GM19395 (cell line): ENCODE data around the gene SHC3.

ENCODE experiments used
- ATAC-seq: cut with Tn5 transposase; IDR thresholded peaks from one replicate; pipeline ENCODE4 v1.9.1; 2021; ENCODE audit warnings: mild to moderate bottlenecking, moderate library complexity; ENCODE audit not compliant: unreplicated experiment

The SHC3 gene

DNA sequence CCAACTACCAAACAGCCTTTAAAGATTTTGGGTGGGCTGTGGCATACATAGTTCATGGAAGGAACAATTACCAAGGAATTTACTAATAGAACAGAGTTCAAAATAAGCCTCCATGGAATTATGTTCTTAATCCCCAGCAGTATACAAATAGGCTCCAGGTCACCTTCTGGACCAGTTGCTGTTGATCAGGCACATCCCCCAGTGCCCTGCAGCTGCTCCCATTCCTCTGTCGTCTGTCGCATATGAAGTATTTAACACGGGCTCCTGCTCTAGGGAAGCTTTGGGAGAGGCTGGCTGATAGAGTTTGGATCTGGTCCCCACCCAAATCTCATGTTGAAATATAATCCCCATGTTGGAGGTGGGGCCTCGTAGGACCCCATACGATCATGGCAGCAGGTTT, 17.8 kb downstream of the SHC3 start:
- ATAC-seq = no peak

DNA sequence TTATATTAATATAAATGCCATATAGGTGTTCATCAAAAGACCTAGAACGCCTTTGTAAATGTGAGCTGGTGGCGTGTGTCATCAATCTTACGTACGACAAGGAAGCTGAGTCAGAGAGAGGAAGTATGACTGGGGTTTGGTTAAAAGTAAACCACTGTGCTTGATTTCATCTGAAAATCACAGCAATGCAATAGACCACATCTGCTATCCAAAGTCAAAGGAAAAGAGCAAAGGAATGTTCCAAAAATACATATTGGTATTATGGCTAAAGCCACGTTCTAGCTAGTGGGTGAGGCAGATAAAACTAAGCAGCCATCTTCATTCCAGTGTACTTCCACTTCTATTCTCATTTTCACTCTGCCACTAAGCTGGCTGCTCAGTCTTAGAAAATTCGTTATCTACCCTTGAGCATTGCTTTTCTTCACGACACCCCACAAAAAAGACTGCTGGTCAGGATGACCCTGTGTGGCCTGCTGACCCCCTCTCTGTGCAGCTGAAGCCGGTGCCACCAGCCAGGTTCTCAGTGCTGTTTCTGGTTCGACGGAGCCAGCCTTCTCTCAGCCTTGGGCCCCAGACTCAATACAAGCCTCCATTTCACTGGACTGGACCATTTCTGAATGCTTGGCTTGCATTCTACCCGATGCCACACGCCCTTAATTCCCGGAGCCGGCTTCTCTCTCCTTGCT, 23.8 kb downstream of the SHC3 start:
- ATAC-seq = no peak

- ATAC-seq = no peak
Observed at GRCh38 chr9:89154218-89154617, 24.4 kb downstream of the SHC3 start.

- no peak for ATAC-seq
Observed at GRCh38 chr9:89153232-89154017, 25.2 kb downstream of the SHC3 start.

- ATAC-seq = no peak
Observed at GRCh38 chr9:89149726-89150125, 28.9 kb downstream of the SHC3 start.

GRCh38 chr9:89145097-89145496, 33.5 kb downstream of the SHC3 start:
- ATAC-seq = no peak

- no peak for ATAC-seq
Observed at GRCh38 chr9:89144238-89144637, 34.4 kb downstream of the SHC3 start.

DNA sequence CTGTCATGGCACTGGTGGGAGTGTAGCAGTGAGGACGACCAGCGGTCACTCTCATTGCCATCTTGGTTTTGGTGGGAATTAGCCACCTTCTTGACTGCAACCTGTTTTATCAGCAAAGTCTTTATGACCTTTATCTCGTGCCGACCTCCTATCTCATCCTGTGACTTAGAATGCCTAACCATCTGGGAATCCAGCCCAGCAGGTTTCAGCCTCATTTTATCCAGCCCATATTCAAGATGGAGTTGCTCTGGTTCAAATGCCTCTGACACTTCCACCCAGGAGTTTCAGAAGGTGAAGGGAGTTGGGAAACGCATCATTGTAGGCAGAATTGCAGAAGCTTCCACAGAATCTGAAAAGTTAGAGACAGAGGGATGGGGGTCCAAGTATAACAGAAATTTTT, 35.4 kb downstream of the SHC3 start:
- ATAC-seq = no peak

- ATAC-seq = no peak
Observed at GRCh38 chr9:89139455-89139854, 39.2 kb downstream of the SHC3 start.

DNA sequence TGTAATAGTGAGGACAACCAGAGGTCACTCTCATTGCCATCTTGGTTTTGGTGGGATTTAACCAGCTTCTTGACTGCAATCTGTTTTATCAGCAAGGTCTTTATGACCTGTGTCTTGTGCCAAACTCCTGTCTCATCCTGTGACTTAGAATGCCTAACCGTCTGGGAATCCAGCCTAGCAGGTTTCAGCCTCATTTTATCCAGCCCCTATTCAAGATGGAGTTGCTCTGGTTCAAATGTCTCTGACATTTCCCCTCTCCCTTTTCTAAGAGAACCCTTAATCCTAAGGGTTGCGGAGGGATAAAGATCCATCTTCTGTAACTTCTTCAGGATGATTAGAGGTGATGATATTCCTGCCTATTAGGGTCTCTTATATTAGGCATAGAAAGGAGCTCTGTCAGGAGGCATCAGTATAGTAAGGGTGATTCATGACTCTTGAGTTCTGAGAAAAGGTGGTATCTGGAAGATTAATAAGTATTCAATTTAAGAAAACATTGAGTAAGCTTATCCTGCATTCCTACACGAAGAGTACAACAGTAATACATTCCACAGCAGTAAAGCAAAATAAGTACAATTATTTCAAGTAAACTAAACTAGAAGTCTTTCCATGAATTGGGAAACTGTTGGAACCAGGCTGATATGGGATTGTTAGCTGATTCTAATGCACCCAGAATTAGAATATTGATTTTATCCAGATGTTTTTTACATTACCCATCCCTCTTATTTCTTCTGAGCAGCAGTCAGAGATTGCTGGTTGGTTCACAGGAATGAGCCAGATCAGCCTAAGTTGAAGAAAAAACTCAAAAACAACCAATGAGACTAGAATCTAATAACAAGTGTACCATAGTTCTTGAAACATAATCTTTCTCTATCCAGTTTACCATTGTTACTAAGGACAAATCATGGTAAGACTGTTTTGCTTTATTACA, 39.9 kb downstream of the SHC3 start:
- no peak for ATAC-seq

- no peak for ATAC-seq
Observed at GRCh38 chr9:89137542-89138462, 40.8 kb downstream of the SHC3 start.

DNA sequence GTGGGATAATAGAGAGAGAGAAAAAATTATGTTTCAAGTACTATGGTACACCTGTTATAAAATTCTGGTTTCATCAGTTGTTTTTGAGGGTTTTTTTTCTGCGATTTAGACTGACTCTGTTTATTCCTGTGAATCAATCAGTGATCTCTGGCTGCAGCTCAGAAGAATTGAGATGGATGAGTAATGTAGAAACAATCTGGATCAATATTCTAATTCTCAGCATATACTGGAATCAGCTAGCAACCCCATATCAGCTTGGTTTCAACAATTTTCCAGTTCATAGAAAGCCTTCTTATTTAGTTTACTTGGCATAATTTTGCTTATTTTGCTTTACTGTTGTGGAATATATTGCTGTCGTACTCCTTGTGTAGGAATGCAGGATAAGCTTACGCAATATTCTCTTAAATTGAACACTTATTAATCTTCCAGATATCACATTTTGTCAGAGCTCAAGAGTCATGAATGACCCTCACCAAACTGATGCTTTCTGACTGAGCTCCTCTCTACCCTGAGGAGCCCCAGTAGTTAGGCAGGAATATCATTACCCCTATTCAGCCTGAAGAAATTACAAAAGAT, 42.9 kb downstream of the SHC3 start:
- no peak for ATAC-seq

GRCh38 chr9:89134709-89135108, 43.9 kb downstream of the SHC3 start:
- no peak for ATAC-seq

DNA sequence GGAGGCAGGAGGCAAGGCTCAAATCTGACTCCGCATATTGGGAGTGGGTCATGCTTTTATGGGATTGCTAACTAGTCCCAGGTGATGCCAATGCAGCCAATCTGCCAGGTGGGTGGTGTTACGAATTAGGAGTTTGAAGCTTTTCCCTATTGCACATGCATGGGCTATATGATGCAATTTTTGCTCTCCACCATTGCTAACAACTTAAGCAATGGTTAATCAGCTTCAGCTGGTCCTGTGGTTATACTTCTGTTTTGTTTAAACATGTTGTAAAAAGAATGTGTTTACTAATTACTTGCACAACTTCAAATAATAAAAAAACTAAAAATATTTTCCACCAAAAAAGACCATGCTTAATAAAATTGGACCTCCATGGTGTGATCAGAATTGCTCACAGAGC, 55.7 kb downstream of the SHC3 start:
- ATAC-seq = no peak

DNA sequence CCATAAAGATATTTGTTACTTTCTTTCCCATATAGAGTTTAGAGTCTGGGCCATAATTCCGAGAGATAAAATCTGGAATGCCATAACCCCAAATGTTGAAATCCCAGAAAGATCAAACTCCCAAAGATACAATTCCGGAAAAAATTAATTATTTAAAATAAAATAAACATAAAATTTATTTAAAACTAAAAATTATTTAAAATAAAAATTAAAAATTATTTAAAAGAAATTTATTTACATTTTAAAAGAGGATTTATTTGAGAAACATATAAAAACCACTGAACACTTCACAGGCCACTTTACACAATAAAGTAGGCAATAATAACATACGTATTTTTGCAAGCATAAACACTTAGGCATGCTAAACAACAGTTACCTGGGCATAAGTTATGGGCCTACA, 57.9 kb downstream of the SHC3 start:
- no peak for ATAC-seq

DNA sequence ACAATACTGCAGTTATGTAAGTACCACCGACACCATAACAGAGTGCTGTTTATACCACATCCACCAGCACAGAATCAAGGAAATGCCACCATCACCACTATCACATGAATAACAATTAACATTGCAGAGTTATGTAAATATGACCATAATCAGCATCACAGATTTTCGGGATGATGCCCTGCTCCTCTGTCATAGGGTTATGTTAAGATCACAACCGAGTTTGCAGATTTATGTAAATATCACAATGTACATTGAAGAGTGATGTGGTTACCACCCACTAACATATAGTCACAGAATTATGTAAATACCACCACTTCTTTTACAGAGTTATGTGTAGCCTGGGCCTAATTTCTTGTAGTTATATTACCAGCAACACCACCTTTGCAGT, 61.8 kb downstream of the SHC3 start:
- ATAC-seq = no peak

GRCh38 chr9:89116064-89116804, 62.4 kb downstream of the SHC3 start:
- no peak for ATAC-seq

- ATAC-seq = no peak
Observed at GRCh38 chr9:89115426-89115825, 63.2 kb downstream of the SHC3 start.

DNA sequence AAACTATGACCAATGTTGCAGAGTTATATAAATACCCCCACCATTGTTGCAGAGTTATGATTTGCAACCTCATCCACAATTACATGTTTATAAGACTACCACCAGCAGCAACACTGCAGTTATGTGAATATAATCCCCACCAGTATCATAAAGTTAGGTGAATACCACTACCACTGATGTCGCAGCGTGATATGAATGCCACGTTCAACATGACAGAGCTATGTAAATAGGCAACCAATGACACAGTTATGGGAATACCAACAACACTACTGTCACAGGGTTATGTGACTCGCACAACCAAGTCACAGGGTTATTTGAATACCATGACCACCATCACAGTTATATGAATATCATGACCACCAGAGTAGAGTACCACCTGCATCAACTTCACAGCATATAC, 63.9 kb downstream of the SHC3 start:
- ATAC-seq = no peak
